Endothelial cell of umbilical vein (primary cell): Measurements from ENCODE around the gene NAP1L1. TPM values are rescaled to one million over a fixed set of nuclear protein-coding genes. Genes with fewer than 3 reads are reported as not detected.
A peak's percentile ranks its signal among the peaks of the same experiment; 100 is the strongest.

ENCODE experiments used
- BruUV-seq: library from RNA; stranded (reverse); fragments of 400-500 nt; replicated peaks from 2 replicates; lab custom pipeline; 2021; lab: Mats Ljungman, UMichigan
- CTCF ChIA-PET: fragments of 300-600, 350-600 bp; sonication (Branson Sonifier 250); formaldehyde crosslinking; loops from one replicate; lab custom pipeline; 2021; ENCODE audit warnings: antibody characterized with exemption, inconsistent platforms; lab: Charles Lee
- POLR2A ChIA-PET: fragments of 300-600, 350-600 bp; sonication (Branson Sonifier 250); formaldehyde crosslinking; loops from one replicate; lab custom pipeline; 2021; ENCODE audit warnings: antibody characterized with exemption, inconsistent platforms; lab: Charles Lee
- DNase-seq: peaks from one replicate; pipeline ENCODE4 v3.0.0-alpha.2; 2011; ENCODE audit warnings: low read depth, low spot score
- FAIRE-seq: peaks from 2 replicates; lab custom pipeline; 2011; peaks lifted over from hg19 to GRCh38; lab: Jason Lieb, UNC
- H2AFZ ChIP-seq: 2 replicates; pipeline ENCODE4 v1.6.0; 2012; ENCODE audit warnings: low read depth, low read length, control low read depth, inconsistent platforms
- H3K27ac ChIP-seq: 2 replicates; pipeline ENCODE4 v1.5.1; 2011; ENCODE audit warnings: low read depth, mild to moderate bottlenecking, control low read depth, low read length, moderate library complexity; ENCODE audit not compliant: insufficient read depth
- H3K27me3 ChIP-seq, 2 experiments: 2 replicates each; pipeline versions ENCODE4 v1.6.0 to v1.6.1; 2011; ENCODE audit warnings: low read length in 2 of 2, mixed read lengths in 1 of 2; ENCODE audit not compliant: control insufficient read depth in 2 of 2, insufficient read depth in 2 of 2
- H3K36me3 ChIP-seq, 2 experiments: 2 replicates in 1 of 2; 3 replicates in 1 of 2; pipeline ENCODE4 v1.5.1; 2011; ENCODE audit warnings: low read length in 2 of 2, mild to moderate bottlenecking in 1 of 2, moderate library complexity in 1 of 2; ENCODE audit not compliant: control insufficient read depth in 2 of 2, insufficient read depth in 2 of 2; ENCODE audit errors: extremely low read depth in 1 of 2
- H3K4me1 ChIP-seq: 3 replicates; pipeline ENCODE4 v1.5.1; 2011; ENCODE audit warnings: mild to moderate bottlenecking, low read length; ENCODE audit not compliant: control insufficient read depth, insufficient read depth; ENCODE audit errors: extremely low read depth
- H3K4me2 ChIP-seq: 2 replicates; pipeline ENCODE4 v1.6.1; 2011; ENCODE audit warnings: low read length, control low read depth, mixed read lengths; ENCODE audit not compliant: insufficient read depth
- H3K4me3 ChIP-seq, 3 experiments: fragments of 200-600 bp in 1 of 3; sonication (generic), shearing (Covaris generic) in 1 of 3; replicated peaks in 1 of 3; 2 replicates each; pipeline ENCODE4 v1.5.1; 2011 to 2016; ENCODE audit warnings: control low read depth in 3 of 3, low read length in 3 of 3, mild to moderate bottlenecking in 2 of 3, inconsistent platforms in 1 of 3, low read depth in 1 of 3, moderate library complexity in 1 of 3; ENCODE audit not compliant: insufficient read depth in 1 of 3
- H3K79me2 ChIP-seq: 2 replicates; pipeline ENCODE4 v1.6.0; 2012; ENCODE audit warnings: low read length, inconsistent platforms; ENCODE audit not compliant: control insufficient read depth, insufficient read depth
- H3K9ac ChIP-seq: replicated peaks from 2 replicates; pipeline ENCODE3; 2011; ENCODE audit warnings: low read length, control low read depth; ENCODE audit not compliant: insufficient read depth; ENCODE audit errors: extremely low read depth
- H3K9me1 ChIP-seq: replicated peaks from 3 replicates; pipeline ENCODE4 v1.6.0; 2011; ENCODE audit warnings: mild to moderate bottlenecking, low read length; ENCODE audit not compliant: control insufficient read depth, insufficient read depth; ENCODE audit errors: extremely low read depth
- H3K9me3 ChIP-seq: replicated peaks from 2 replicates; pipeline ENCODE4 v1.5.1; 2012; ENCODE audit warnings: low read length, inconsistent platforms; ENCODE audit not compliant: control insufficient read depth, insufficient read depth
- H4K20me1 ChIP-seq: replicated peaks from 2 replicates; pipeline ENCODE3; 2011; ENCODE audit warnings: mild to moderate bottlenecking, low read length; ENCODE audit not compliant: control insufficient read depth, insufficient read depth; ENCODE audit errors: extremely low read depth
- EZH2 ChIP-seq: IDR thresholded peaks from 2 replicates; pipeline ENCODE4 v1.6.1; 2012; ENCODE audit warnings: borderline replicate concordance, low read depth, mild to moderate bottlenecking, moderate library complexity, low read length, inconsistent platforms; ENCODE audit not compliant: severe bottlenecking
- FOS ChIP-seq: IDR thresholded peaks from 2 replicates; pipeline ENCODE4 v1.6.1; 2011; ENCODE audit warnings: mild to moderate bottlenecking, low read length, moderate library complexity, borderline replicate concordance; ENCODE audit not compliant: insufficient read depth
- GATA2 ChIP-seq: IDR thresholded peaks from 2 replicates; pipeline ENCODE4 v1.7.0; 2011; ENCODE audit warnings: low read depth, mild to moderate bottlenecking, moderate library complexity, mixed read lengths, low read length; ENCODE audit not compliant: insufficient read length, insufficient read depth
- JUN ChIP-seq: IDR thresholded peaks from 2 replicates; pipeline ENCODE4 v1.6.1; 2011; ENCODE audit warnings: borderline replicate concordance, low read depth; ENCODE audit not compliant: insufficient read length, insufficient read depth
- MYC ChIP-seq: IDR thresholded peaks from one replicate; pipeline ENCODE4 v1.6.1; 2011; ENCODE audit warnings: mild to moderate bottlenecking, low read depth, low read length
- POLR2A ChIP-seq: IDR thresholded peaks from 2 replicates; pipeline ENCODE4 v1.6.1; 2012; ENCODE audit warnings: low read depth, mild to moderate bottlenecking, control low read depth, low read length
- POLR2AphosphoS5 ChIP-seq: IDR thresholded peaks from 2 replicates; pipeline ENCODE4 v1.6.1; 2012; ENCODE audit warnings: low read depth, mild to moderate bottlenecking, control low read depth, low read length, moderate library complexity; ENCODE audit not compliant: insufficient read depth
- dilution Hi-C: fragments of 300-500 bp; cut with MboI; formaldehyde crosslinking; loops from one replicate; pipeline ENCODE4 v1.15.0; 2019; ENCODE audit warnings: low sequenced_read_pairs; ENCODE audit not compliant: extremely low pct_ligation_motif_present
- intact Hi-C: fragments of 100-400 bp; cut with micrococcal nuclease; formaldehyde crosslinking; loops from one replicate; pipeline ENCODE4 v1.10.0; 2022
- polyA plus RNA-seq, 4 experiments: library from polyadenylated mRNA; depleted of rRNA in 3 of 4; stranded (reverse) in 3 of 4; unstranded in 1 of 4; fragments of >200 nt; gene quantifications; 2 replicates each; pipeline versions ENCODE4 v1.2.1 to v1.2.3, GENCODE V29; 2011 to 2012; ENCODE audit warnings: missing spikeins in 1 of 4
- total RNA-seq: library from RNA; stranded (reverse); gene quantifications from 2 replicates; pipeline ENCODE4 v1.2.3, GENCODE V29; 2021
- TF ChIP-seq, protein P1 (sequence below), 2 donors: IDR thresholded peaks; 1 replicate in 1 of 2; 2 replicates in 1 of 2; pipeline ENCODE4 v1.5.1; 2011; ENCODE audit warnings: low read length in 2 of 2, mild to moderate bottlenecking in 2 of 2, moderate library complexity in 2 of 2, control low read depth in 1 of 2, inconsistent platforms in 1 of 2, low read depth in 1 of 2; ENCODE audit not compliant: insufficient read depth in 1 of 2; ENCODE audit errors: extremely low read depth in 1 of 2
- TF ChIP-seq, protein P2 (sequence below): IDR thresholded peaks from 2 replicates; pipeline ENCODE4 v1.6.1; 2011; ENCODE audit not compliant: insufficient read depth, insufficient read length

NAP1L1 gene
- total and polyA plus RNA-seq, 2 donors (not counting 3 experiments of a cell fraction or from before 2014, with no cell fraction given): 127 to 649 TPM

DNA sequence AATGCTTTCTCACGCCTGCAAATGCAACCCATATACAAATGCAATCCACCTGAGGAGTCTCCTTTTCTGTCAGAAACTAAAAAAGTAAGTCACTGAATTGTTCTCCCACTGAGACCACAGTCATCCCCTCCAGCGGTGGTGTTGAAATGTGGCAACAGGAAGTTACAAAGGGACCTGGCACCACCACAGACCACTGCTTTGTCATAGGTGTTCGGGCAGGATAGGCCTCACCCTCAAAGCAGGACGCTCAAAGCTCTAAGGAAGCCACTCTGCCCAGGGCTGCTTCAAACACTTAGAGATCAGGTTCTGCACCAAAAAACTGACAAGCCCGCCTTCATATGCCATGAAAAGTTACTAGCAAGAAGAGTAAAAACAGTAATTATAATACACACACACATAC lies 64.2 kb downstream of the NAP1L1 start:
- Histone ChIP-seq H3K9me3 (no peaks in the 10 kb centered on the region), H3K4me2 (peak overlapping the region; percentile 72), H4K20me1 (no peaks in the 10 kb centered on the region), H3K4me3 (no peak overlapping the region), H3K79me2 (no peaks in the 10 kb centered on the region), H3K27me3 (no peaks in the 10 kb centered on the region), H3K9me1 (no peaks in the 10 kb centered on the region), H2AFZ (peak overlapping the region; percentile 30), H3K36me3 (no peaks in the 10 kb centered on the region), H3K9ac (peak overlapping the region; percentile 40), H3K4me1 (peaks cover 28% of the 10 kb centered on the region), H3K27ac (peak overlapping the region; percentile 82)
- CTCF ChIA-PET: interaction anchor here (1.0 kb wide), 3 partner anchors 12 to 205 kb away, joined by 3 to 6 read pairs (median 4); partner anchors contain the start of gene PHLDA1
- TSS peak; percentile 36 for BruUV-seq
- FAIRE-seq: no peak
- intact Hi-C loops: loop anchor here (2.0 kb wide), 1 partner anchor 23 kb away; no protein-coding TSS in a partner anchor
- dilution Hi-C loops: no loop called here
- no peak for DNase-seq
- POLR2A ChIA-PET: no interaction called here
- no peak for TF ChIP-seq JUN
- TF ChIP-seq FOS: no peak
- no peak for TF ChIP-seq EZH2
- no peak for TF ChIP-seq MYC
- no peak for TF ChIP-seq GATA2
- no peak for TF ChIP-seq POLR2A
- TF ChIP-seq, protein P1, sequence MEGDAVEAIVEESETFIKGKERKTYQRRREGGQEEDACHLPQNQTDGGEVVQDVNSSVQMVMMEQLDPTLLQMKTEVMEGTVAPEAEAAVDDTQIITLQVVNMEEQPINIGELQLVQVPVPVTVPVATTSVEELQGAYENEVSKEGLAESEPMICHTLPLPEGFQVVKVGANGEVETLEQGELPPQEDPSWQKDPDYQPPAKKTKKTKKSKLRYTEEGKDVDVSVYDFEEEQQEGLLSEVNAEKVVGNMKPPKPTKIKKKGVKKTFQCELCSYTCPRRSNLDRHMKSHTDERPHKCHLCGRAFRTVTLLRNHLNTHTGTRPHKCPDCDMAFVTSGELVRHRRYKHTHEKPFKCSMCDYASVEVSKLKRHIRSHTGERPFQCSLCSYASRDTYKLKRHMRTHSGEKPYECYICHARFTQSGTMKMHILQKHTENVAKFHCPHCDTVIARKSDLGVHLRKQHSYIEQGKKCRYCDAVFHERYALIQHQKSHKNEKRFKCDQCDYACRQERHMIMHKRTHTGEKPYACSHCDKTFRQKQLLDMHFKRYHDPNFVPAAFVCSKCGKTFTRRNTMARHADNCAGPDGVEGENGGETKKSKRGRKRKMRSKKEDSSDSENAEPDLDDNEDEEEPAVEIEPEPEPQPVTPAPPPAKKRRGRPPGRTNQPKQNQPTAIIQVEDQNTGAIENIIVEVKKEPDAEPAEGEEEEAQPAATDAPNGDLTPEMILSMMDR (IDR thresholded peaks at IDR 0.05; ENCODE audit: extremely low read depth in 1 of 2, insufficient read depth in 1 of 2, low read depth in 1 of 2, low read length in 2 of 2): no peak
- no peak for TF ChIP-seq POLR2AphosphoS5
- TF ChIP-seq, protein P2, sequence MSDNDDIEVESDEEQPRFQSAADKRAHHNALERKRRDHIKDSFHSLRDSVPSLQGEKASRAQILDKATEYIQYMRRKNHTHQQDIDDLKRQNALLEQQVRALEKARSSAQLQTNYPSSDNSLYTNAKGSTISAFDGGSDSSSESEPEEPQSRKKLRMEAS: no peak
